ENCODE measurements around the gene CNNM3. TPM values are rescaled to one million over a fixed set of nuclear protein-coding genes. Genes with fewer than 3 reads are reported as not detected.
"Not testable (repeated sequence)": the region's sequence is repeated elsewhere in the genome, so short reads cannot be mapped to it uniquely, and the experiment has no call there.

Gene CNNM3
- total RNA-seq, 6 experiments from 2014 or later = 6.3 to 10.0 (median 8.5) TPM

- H3K4me1 Mint-ChIP-seq (ENCODE audit: low read depth) = peaks cover 16% of the 10 kb centered on the region
- peaks cover 3% of the 10 kb centered on the region for H3K27me3 Mint-ChIP-seq (ENCODE audit: insufficient read depth)
- H3K9me3 Mint-ChIP-seq = no peaks in the 10 kb centered on the region
- no peak for TF ChIP-seq CTCF (IDR thresholded peaks at IDR 0.05)
- peak overlapping the region; percentile 31 for H3K27ac Mint-ChIP-seq
- DNase-seq = no peak
- no peaks in the 10 kb centered on the region; the same call in 1 of the 2 replicates for H3K36me3 Mint-ChIP-seq (ENCODE audit: low read depth)
- peak overlapping the region; percentile 67 for H3K4me3 Mint-ChIP-seq
Observed at GRCh38 chr2:96859099-96859649, 43.1 kb downstream of the CNNM3 start.

DNA sequence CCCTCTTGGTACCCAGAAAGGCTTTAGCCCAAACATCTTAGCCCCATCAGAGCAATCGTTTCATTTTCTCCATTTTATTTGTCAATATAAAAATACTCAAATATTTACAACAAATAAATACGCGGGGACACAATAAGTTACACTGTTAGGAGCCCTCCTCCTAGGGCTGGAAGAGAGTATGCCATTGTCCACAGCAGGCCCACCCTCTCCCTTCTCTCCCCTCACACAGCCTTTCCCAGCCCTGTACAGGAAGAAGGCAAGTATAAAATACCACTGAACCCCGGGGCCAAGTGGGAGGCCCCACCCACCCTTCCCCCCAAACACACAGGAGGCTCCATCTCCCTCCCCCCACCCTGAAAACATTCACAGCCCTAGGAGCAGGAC, 43.6 kb downstream of the CNNM3 start:
- Mint-ChIP-seq H3K4me1 (ENCODE audit: low read depth) (peaks cover 16% of the 10 kb centered on the region), H3K36me3 (ENCODE audit: low read depth) (no peaks in the 10 kb centered on the region; the same call in 1 of the 2 replicates), H3K9me3 (no peaks in the 10 kb centered on the region), H3K4me3 (no peak overlapping the region), H3K27me3 (ENCODE audit: insufficient read depth) (peaks cover 3% of the 10 kb centered on the region), H3K27ac (no peak overlapping the region)
- TF ChIP-seq CTCF (IDR thresholded peaks at IDR 0.05) = no peak
- no peak for DNase-seq

GRCh38 chr2:96860065-96861029, 44.3 kb downstream of the CNNM3 start:
- DNase-seq = no peak

DNA sequence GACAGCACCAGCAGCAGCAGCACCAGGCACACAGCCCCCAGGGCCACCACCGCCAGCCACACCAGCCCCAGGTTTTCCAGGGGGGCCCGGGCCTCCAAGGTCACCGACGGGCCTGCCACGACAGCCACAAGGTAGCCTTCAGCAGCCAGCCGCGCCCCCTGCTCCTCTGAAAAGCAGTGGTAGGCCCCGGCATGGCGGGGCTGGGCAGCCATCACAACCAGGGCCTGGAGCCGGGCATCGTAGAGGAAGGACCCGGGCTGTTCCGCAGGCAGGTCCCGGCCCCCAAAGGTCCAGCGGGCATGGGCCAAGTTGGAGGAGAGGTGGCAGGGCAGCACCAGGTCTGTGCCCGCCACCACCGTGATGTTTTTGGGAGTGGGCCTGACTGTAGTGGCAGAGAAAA, 45.0 kb downstream of the CNNM3 start:
- Mint-ChIP-seq H3K36me3 (ENCODE audit: low read depth) (peaks cover 5% of the 10 kb centered on the region; the same call in 1 of the 2 replicates), H3K27ac (no peak overlapping the region), H3K4me1 (ENCODE audit: low read depth) (peaks cover 17% of the 10 kb centered on the region), H3K4me3 (no peak overlapping the region), H3K27me3 (ENCODE audit: insufficient read depth) (peaks cover 3% of the 10 kb centered on the region), H3K9me3 (no peaks in the 10 kb centered on the region)
- no peak for DNase-seq
- no peak for TF ChIP-seq CTCF (IDR thresholded peaks at IDR 0.05)

More at GRCh38 chr2:96860065-96861029, 44.3 kb downstream of the CNNM3 start:
- Mint-ChIP-seq H3K4me1 (ENCODE audit: low read depth) (peaks cover 11% of the 10 kb centered on the region), H3K27ac (0 out of 2 replicates have a peak overlapping the region, but pooled peaks have one; percentile 9), H3K27me3 (ENCODE audit: insufficient read depth) (peaks cover 3% of the 10 kb centered on the region), H3K36me3 (ENCODE audit: low read depth) (no peaks in the 10 kb centered on the region; the same call in 1 of the 2 replicates), H3K4me3 (no peak overlapping the region), H3K9me3 (no peaks in the 10 kb centered on the region)
- no peak for TF ChIP-seq CTCF (IDR thresholded peaks at IDR 0.05)

DNA sequence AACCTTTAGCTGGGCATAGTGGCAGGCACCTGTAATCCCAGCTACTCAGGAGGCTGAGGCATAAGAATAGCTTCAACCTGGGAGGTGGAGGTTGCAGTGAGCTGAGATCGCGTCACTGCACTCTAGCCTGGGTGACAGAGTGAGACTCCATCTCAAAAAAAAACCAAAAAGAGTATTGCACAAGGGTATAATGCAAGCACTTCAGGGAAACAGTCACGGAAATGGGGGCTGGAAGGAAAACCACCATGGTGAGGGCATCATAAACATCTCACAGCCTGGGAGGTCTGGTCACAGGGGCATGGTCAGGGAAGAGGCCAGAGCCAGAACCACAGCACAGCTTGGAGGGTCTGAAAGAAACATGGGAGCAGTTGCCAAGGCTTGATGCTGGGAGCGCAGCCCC, 47.0 kb downstream of the CNNM3 start:
- H3K4me3 Mint-ChIP-seq; H3K27me3 Mint-ChIP-seq (ENCODE audit: insufficient read depth); H3K27ac Mint-ChIP-seq; H3K36me3 Mint-ChIP-seq (ENCODE audit: low read depth); DNase-seq; H3K9me3 Mint-ChIP-seq: not testable (repeated sequence)
- H3K4me1 Mint-ChIP-seq (ENCODE audit: low read depth) = peaks cover 21% of the 10 kb centered on the region

All from HFFc6 (cell line).